Measurements from ENCODE around the gene SYT8. TPM values are rescaled to one million over a fixed set of nuclear protein-coding genes. Genes with fewer than 3 reads are reported as not detected.

Gene SYT8
- total RNA-seq, 1 donor from 2014 or later: not detected

- Histone ChIP-seq H3K9me3 (ENCODE audit: low read depth) (no peaks in the 10 kb centered on the region), H3K27ac (no peak overlapping the region), H2AFZ (replicated peaks) (no peak overlapping the region), H3K79me2 (ENCODE audit: low read depth) (no peaks in the 10 kb centered on the region), H3K4me3 (no peak overlapping the region), H3K36me3 (no peaks in the 10 kb centered on the region), H3K4me1 (no peaks in the 10 kb centered on the region), H3F3A (ENCODE audit: low read depth) (no peaks in the 10 kb centered on the region), H4K20me1 (ENCODE audit: low read depth) (no peaks in the 10 kb centered on the region), H3K4me2 (no peak overlapping the region), H3K9ac (no peak overlapping the region), H3K27me3 (no peaks in the 10 kb centered on the region)
- Mint-ChIP-seq H3K27ac (no peak overlapping the region), H3K4me1 (peaks cover 2% of the 10 kb centered on the region), H3K36me3 (no peaks in the 10 kb centered on the region), H3K9me3 (no peaks in the 10 kb centered on the region), H3K27me3 (ENCODE audit: insufficient read depth, low read depth) (peaks cover 11% of the 10 kb centered on the region), H3K4me3 (no peak overlapping the region)
- no peak for TF ChIP-seq EZH2phosphoT487 (IDR thresholded peaks at IDR 0.05)
- no peak for TF ChIP-seq EZH2 (IDR thresholded peaks at IDR 0.05)
- no peak for TF ChIP-seq CTCF (IDR thresholded peaks at IDR 0.05)
- no peak for DNase-seq (ENCODE audit: low spot score)
Measured at GRCh38 chr11:1851468-1852180, 16.8 kb downstream of the SYT8 start.

GRCh38 chr11:1852271-1852876, 17.6 kb downstream of the SYT8 start:
- Histone ChIP-seq H3K9me3 (ENCODE audit: low read depth) (no peaks in the 10 kb centered on the region), H4K20me1 (ENCODE audit: low read depth) (no peaks in the 10 kb centered on the region), H3K9ac (no peak overlapping the region), H3K79me2 (ENCODE audit: low read depth) (no peaks in the 10 kb centered on the region), H3K27me3 (no peaks in the 10 kb centered on the region), H2AFZ (replicated peaks) (no peak overlapping the region), H3F3A (ENCODE audit: low read depth) (no peaks in the 10 kb centered on the region), H3K4me2 (no peak overlapping the region), H3K4me3 (no peak overlapping the region), H3K4me1 (no peaks in the 10 kb centered on the region), H3K27ac (no peak overlapping the region), H3K36me3 (no peaks in the 10 kb centered on the region)
- TF ChIP-seq EZH2 (IDR thresholded peaks at IDR 0.05) (no peak), CTCF (IDR thresholded peaks at IDR 0.05) (no peak), EZH2phosphoT487 (IDR thresholded peaks at IDR 0.05) (no peak)
- Mint-ChIP-seq H3K27me3 (ENCODE audit: insufficient read depth, low read depth) (peaks cover 10% of the 10 kb centered on the region), H3K4me1 (no peaks in the 10 kb centered on the region), H3K9me3 (no peaks in the 10 kb centered on the region), H3K4me3 (no peak overlapping the region), H3K27ac (no peak overlapping the region), H3K36me3 (no peaks in the 10 kb centered on the region)
- DNase-seq (ENCODE audit: low spot score): no peak

GRCh38 chr11:1852877-1853276, 18.1 kb downstream of the SYT8 start, which contains the start of gene LSP1:
Gene LSP1 (plus strand): TSS chr11:1853084. CDS start chr11:1853145, 61 bp downstream.
- Mint-ChIP-seq H3K36me3 (no peaks in the 10 kb centered on the region), H3K4me3 (no peak within 1 kb of the TSS), H3K9me3 (no peaks in the 10 kb centered on the region), H3K27me3 (ENCODE audit: insufficient read depth, low read depth) (peaks cover 8% of the 10 kb centered on the region), H3K27ac (no peak within 1 kb of the TSS), H3K4me1 (no peaks in the 10 kb centered on the region)
- no peak within 1 kb of the TSS for H3K9ac ChIP-seq
- no peaks in the 10 kb centered on the region for H3K9me3 ChIP-seq (ENCODE audit: low read depth)
- TF ChIP-seq EZH2phosphoT487 (IDR thresholded peaks at IDR 0.05): no peak
- TF ChIP-seq CTCF (IDR thresholded peaks at IDR 0.05): no peak
- TF ChIP-seq EZH2 (IDR thresholded peaks at IDR 0.05): no peak
- H3F3A ChIP-seq (ENCODE audit: low read depth): no peaks in the 10 kb centered on the region
- H3K36me3 ChIP-seq: no peaks in the 10 kb centered on the region
- no peak within 1 kb of the TSS for H2AFZ ChIP-seq (replicated peaks)
- no peaks in the 10 kb centered on the region for H4K20me1 ChIP-seq (ENCODE audit: low read depth)
- no peaks in the 10 kb centered on the region for H3K4me1 ChIP-seq
- no peaks in the 10 kb centered on the region for H3K27me3 ChIP-seq
- no peak within 1 kb of the TSS for H3K4me3 ChIP-seq
- H3K27ac ChIP-seq: no peak within 1 kb of the TSS
- no peak within 1 kb of the TSS for H3K4me2 ChIP-seq
- no peak for DNase-seq (ENCODE audit: low spot score)
- no peaks in the 10 kb centered on the region for H3K79me2 ChIP-seq (ENCODE audit: low read depth)

Data from neural progenitor cell (in vitro differentiated cells).